ENCODE data around the gene FBXL17.
"Not testable (repeated sequence)": the region's sequence is repeated elsewhere in the genome, so short reads cannot be mapped to it uniquely, and the experiment has no call there.

The FBXL17 gene

DNA sequence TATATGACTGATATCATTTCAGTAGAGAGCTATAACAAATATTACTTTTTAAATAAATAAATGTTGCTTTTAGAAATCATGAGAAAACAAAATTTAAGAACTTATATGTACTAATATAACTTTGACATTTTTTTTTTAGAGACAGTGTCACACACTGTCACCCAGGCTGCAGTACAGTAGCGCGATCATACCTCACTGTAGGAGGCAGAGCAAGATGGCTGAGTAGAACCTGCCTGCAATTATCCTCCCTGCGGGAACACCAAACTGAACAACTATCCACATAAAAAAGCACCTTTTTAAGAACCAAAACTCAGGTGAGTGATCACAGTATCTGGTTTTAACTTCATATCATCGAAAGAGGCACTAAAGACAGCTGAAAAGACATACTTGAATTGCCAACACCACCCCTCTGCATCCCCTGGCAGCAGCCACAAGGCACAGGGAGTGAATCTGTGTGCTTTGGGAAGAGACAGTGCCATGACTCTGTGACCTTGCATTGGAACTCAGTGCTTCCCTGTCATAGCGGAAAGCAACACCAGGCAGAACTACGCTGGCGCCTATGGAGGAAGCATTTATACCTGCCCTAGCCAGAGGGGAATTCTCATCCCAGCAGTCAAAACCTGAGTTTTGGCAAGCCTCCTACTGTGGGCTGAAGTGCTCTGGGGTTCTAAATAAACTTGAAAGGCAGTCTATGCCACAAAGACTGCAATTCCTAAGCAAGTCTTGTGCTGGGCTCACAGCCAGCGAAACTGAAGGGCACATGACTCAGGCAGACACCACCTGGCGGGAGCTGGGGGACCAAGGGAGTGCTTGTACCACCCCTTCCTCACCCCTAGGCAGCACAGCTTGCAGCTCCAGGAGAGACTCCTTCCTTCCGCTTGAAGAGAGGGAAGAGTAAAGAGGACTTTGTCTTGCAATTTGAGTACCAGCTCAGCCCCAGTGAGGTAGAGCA, 142.7 kb downstream of the FBXL17 start:
- DNase-seq = no peak

GRCh38 chr5:108238461-108238860, 143.4 kb downstream of the FBXL17 start:
- no peak for DNase-seq

DNA sequence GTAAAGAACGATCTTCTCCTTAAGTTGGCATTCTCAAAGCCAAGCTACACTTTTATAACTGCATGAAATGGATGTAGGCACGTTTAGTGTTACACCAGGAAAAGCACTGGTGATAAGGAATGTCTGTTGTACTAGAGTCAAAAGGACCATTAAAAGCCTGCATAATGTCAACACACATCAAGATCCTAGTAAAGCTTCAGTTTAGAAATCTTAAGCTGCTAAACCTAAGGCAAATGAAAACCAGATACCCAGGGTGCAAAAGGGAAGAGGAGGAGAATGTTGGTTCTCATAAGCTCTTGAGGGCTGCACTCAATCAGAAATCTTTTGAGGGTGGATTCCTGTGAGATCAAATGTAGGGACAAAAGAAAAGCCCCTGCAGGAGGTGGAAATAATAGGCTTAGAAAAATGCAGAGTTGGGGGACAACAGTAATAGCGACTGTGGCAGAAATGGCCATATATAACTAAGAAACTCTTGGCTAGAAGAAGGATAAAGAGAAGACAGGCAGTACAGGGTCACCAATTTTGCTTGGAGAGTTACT, 148.2 kb downstream of the FBXL17 start:
- no peak for DNase-seq

DNA sequence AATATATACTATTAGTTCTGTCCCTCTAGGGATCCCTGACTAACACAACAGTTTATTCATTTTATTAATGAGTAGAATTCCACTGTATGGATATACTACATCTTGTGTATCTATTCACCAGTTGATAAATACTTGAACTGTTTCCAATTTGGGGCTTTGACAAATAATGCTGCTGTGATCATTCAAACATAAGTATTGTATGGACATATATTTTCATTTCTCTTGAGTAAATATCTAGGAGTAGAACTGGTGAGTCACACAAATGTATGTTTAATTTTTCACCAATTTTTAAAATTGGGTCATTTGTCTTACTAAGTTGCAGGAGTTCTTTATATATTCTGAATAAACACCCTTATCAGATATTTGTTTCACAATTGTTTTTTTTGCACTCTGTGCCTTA, 149.1 kb downstream of the FBXL17 start:
- no peak for DNase-seq

DNA sequence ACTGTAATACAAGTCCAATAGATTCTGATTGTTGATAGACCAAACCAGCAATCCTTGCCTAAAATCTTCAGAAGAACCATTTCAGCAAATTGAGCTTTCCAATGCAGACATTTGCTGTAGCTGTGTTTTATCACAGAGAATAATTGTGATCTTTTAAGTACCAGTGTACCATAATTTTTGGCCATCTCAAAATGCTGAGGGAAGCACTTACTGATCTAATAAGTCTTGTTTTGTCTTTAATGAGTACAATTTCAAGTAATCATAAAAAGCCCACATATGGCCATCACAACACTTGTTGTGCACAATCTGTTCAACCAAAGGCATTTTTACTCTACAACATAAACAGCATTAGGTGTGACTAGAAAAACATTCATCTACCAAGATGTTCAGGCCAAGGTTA, 159.9 kb downstream of the FBXL17 start:
- no peak for DNase-seq

DNA sequence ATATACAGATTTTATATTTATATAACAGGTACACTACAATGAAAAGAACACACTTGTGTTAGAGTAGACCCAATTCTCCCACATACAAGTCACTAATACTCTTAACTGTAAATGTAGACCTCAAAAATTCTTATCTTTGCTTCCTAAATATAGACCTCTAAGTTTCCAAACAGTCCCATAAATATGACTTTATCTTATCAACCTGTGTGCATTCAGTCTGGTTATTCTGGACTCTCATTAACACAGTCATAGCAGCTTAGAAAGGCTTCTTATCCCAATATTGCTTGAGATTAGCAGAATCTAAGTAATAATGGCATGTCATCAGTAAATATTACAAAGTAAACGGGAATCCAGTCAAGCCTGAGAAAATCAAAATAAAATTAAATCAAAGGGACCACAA, 161.1 kb downstream of the FBXL17 start:
- no peak for DNase-seq

DNA sequence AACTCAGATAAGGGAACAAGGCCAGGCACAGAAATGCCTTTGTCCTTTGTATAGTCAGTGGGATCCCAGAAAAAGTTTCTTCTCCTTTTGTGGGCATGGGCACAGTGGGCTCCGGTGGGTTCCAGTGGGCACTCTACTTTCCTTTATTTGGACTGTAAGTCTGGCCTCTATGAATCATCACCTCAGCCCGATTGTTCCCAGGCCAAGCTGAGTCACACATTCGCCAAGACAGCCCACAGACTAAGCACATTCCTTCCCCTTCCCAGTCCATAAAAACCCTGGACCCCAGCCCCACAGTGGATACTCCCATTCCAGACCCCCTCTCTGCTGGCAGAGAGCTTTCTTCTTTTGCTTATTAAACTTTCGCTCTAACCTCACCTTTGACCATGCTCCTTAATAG, 165.0 kb downstream of the FBXL17 start:
- DNase-seq = no peak

GRCh38 chr5:108214857-108215256, 167.0 kb downstream of the FBXL17 start:
- DNase-seq = no peak

DNA sequence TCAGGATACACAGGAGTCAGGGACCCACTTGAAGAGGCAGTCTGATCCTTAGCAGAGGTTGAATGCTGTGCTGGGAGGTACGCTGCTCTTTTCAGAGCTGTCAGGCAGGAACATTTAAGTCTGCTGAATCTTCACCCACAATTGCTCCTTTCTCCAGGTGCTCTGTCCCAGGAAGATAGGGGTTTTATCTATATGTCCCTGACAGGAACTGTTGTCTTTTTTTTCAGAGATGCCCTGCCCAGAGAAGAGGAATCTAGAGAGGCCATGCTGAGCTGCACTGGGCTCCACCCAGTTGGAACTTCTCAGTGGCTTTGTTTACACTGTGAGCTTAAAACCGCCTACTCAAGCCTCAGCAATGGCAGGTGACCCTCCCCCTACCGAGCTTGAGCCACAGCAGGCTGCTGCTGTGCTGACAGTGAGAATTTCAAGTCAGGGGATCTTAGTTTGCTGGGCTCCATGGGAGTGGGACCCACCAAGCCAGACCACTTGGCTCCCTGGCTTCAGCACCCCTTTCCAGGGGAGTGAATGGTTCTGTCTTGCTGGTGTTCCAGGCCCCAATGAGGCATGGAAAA, 169.0 kb downstream of the FBXL17 start:
- DNase-seq = no peak

DNA sequence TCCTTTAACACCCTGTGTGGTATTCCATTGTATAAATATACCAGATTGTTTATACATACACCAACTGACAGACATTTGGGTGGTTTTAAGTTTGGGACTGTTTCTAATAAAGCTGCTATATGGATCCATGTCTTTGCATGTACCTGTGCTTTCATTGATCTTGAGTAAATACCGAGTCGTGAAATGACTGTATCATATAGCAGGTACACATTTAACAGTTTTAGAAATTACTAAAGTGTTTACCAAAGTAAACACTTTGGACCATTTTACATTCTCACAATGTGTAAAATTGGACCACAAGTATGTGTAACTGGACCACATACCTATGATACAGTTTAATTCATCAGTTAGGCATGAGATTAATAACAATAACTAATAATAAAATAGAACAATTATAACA, 175.2 kb downstream of the FBXL17 start:
- no peak for DNase-seq

GRCh38 chr5:108201721-108202120, 180.2 kb downstream of the FBXL17 start:
- DNase-seq = no peak

DNA sequence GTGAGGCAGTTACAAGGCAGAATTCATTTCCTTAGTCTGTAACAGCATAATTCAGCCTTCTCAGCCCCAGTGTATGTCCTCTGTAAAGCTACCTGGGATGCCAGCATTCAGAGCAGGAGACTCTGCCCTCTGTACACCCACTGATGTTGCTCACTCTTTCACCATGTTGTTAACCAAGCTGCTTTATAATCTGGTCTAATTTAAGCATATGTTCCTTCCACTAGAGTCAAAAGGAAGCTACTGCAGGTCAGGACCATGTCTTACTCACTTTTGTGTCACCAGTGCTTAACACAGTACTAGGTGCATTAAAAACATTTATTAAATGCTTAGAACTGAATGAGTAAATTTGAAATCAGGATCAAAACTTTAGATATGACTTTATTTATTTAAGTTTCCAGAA, 185.6 kb downstream of the FBXL17 start:
- no peak for DNase-seq

DNA sequence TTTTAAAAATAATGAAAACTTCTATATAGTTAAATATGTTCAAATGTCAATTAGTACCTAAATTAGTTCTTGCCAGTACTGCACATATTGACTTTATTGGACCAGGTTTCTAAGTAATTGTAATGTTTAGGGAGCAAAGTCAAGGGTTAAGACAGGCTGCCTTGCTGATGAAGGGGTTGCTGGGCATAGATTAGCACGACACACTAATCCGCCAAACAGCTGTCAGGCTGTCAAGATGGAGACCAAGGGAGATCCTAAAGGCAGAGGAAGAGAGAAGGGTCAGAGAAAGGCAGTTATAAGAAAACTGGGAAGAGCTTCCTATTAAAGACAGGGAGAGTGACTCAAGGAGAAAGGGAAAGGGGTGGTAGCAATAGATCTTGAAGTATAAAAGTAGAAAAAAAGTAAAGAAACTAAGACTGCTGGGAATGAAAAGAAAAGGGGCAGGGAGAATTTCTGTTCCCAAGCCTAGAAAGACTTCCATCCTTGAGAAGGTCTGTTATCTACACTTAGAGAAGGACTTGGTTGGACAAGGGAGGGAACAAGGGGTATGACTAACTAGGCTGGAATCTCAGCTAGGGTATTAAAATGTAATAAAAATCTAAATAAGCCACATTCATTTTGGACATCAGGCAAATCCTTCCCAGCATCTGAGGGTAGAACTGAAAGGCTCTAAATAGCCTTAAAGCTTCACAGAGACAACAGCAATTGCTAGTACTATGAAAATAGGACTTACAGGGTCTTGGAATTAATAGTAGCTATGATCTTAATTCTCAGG, 188.7 kb downstream of the FBXL17 start:
- no peak for DNase-seq

DNA sequence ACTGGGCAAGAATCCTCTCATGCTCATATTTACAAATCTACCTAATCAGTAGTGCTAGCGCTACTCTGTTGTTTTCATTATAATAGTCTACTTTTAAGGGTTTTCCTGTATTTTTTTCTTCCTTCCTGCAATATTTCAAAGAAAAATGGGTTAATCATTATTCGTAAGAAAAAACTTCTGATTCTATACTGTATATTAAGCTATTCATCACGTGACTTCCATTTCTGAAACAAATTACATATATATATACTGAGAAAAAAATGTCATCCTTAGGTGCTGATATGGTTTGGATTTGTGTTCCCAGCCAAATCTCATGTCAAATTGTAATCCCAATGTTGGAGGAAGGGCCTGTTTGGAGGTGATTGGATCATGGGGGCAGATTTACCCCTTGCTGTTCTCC, 197.0 kb downstream of the FBXL17 start:
- DNase-seq = no peak

- no peak for DNase-seq
Observed at GRCh38 chr5:108181975-108182374, 199.9 kb downstream of the FBXL17 start.

- no peak for DNase-seq
Observed at GRCh38 chr5:108174286-108174685, 207.6 kb downstream of the FBXL17 start.

GRCh38 chr5:108171759-108172158, 210.1 kb downstream of the FBXL17 start:
- DNase-seq = no peak

GRCh38 chr5:108168915-108169314, 213.0 kb downstream of the FBXL17 start:
- DNase-seq = peak; percentile 1 to 31

- DNase-seq = no peak
Observed at GRCh38 chr5:108167174-108167573, 214.7 kb downstream of the FBXL17 start.

DNA sequence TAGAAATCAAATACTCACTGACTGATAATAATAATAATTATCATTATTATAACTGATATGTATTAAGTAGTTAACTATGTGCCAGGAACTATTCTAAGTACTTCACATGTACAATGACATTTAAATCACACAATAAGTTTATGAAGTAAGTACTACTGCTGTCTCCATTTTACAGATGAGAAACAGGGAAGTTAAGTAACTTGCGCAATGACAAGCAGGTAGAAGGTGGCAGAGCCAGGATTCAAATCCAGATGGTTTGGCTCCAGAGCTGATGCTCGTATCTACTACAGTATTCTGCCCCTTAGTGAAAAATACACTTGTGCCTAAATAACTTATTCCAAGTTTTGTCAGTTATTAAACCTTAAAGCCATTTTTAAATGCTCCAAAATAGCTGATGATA, 217.3 kb downstream of the FBXL17 start:
- DNase-seq = no peak

GRCh38 chr5:108152854-108153253, 229.0 kb downstream of the FBXL17 start:
- DNase-seq = not testable (repeated sequence)

GRCh38 chr5:108149369-108149768, 232.5 kb downstream of the FBXL17 start:
- DNase-seq = no peak

GRCh38 chr5:108148715-108149139, 233.2 kb downstream of the FBXL17 start:
- DNase-seq = no peak

All from hippocampal formation (tissue), 2 donors.